ENCODE results near the gene BANK1.

BANK1 gene

GRCh38 chr4:102008711-102009110 is 218.2 kb downstream of the BANK1 start:
- no peak overlapping the region for H3K4me3 ChIP-seq (ENCODE audit: low read depth, low read length)
- TF ChIP-seq POLR2A (IDR thresholded peaks at IDR 0.05; ENCODE audit: extremely low read depth, insufficient read length) (no peak), CTCF (IDR thresholded peaks at IDR 0.05; ENCODE audit: low read depth, low read length) (no peak), MAX (IDR thresholded peaks at IDR 0.05; ENCODE audit: low read depth, low read length) (no peak), MYC (IDR thresholded peaks at IDR 0.05; ENCODE audit: low read depth, low read length) (no peak)
- no peak for DNase-seq (ENCODE audit: low read depth)

GRCh38 chr4:102022343-102022742 is 231.8 kb downstream of the BANK1 start:
- DNase-seq (ENCODE audit: low read depth): no peak
- TF ChIP-seq MAX (IDR thresholded peaks at IDR 0.05; ENCODE audit: low read depth, low read length) (no peak), CTCF (IDR thresholded peaks at IDR 0.05; ENCODE audit: low read depth, low read length) (no peak), MYC (IDR thresholded peaks at IDR 0.05; ENCODE audit: low read depth, low read length) (no peak), POLR2A (IDR thresholded peaks at IDR 0.05; ENCODE audit: extremely low read depth, insufficient read length) (no peak)
- H3K4me3 ChIP-seq (ENCODE audit: low read depth, low read length): no peak overlapping the region

GRCh38 chr4:102027961-102028360 is 237.4 kb downstream of the BANK1 start:
- H3K4me3 ChIP-seq (ENCODE audit: low read depth, low read length): no peak overlapping the region
- TF ChIP-seq MAX (IDR thresholded peaks at IDR 0.05; ENCODE audit: low read depth, low read length) (no peak), CTCF (IDR thresholded peaks at IDR 0.05; ENCODE audit: low read depth, low read length) (no peak), POLR2A (IDR thresholded peaks at IDR 0.05; ENCODE audit: extremely low read depth, insufficient read length) (no peak), MYC (IDR thresholded peaks at IDR 0.05; ENCODE audit: low read depth, low read length) (no peak)
- DNase-seq (ENCODE audit: low read depth): no peak

GRCh38 chr4:102031406-102031805 is 240.9 kb downstream of the BANK1 start:
- no peak overlapping the region for H3K4me3 ChIP-seq (ENCODE audit: low read depth, low read length)
- DNase-seq (ENCODE audit: low read depth): no peak
- TF ChIP-seq MAX (IDR thresholded peaks at IDR 0.05; ENCODE audit: low read depth, low read length) (no peak), MYC (IDR thresholded peaks at IDR 0.05; ENCODE audit: low read depth, low read length) (no peak), CTCF (IDR thresholded peaks at IDR 0.05; ENCODE audit: low read depth, low read length) (no peak), POLR2A (IDR thresholded peaks at IDR 0.05; ENCODE audit: extremely low read depth, insufficient read length) (no peak)

GRCh38 chr4:102036016-102036415 is 245.5 kb downstream of the BANK1 start:
- H3K4me3 ChIP-seq (ENCODE audit: low read depth, low read length): no peak overlapping the region
- TF ChIP-seq POLR2A (IDR thresholded peaks at IDR 0.05; ENCODE audit: extremely low read depth, insufficient read length) (no peak), CTCF (IDR thresholded peaks at IDR 0.05; ENCODE audit: low read depth, low read length) (no peak), MAX (IDR thresholded peaks at IDR 0.05; ENCODE audit: low read depth, low read length) (no peak), MYC (IDR thresholded peaks at IDR 0.05; ENCODE audit: low read depth, low read length) (no peak)
- DNase-seq (ENCODE audit: low read depth): no peak
